ENCODE measurements around the gene ANKRD62. TPM values are rescaled to one million over a fixed set of nuclear protein-coding genes. Genes with fewer than 3 reads are reported as not detected.

The ANKRD62 gene
- total and polyA plus RNA-seq, 2 donors from 2014 or later = not detected

GRCh38 chr18:12086249-12086648 is 7.4 kb upstream of the ANKRD62 start:
- no peak overlapping the region for H3K9ac ChIP-seq (ENCODE audit: low read length in 3 of 3)
- peak in 1 of 5 donors; percentile 77 for DNase-seq
- intact Hi-C loops (cut with DNase I) = no loop called here
- H3K27ac ChIP-seq (ENCODE audit: low read depth in 2 of 2, low read length in 2 of 2) = no peak overlapping the region
- H3K27me3 ChIP-seq (ENCODE audit: control insufficient read depth, insufficient read depth, low read length) = no peaks in the 10 kb centered on the region
- no peak for FAIRE-seq
- no peaks in the 10 kb centered on the region for H3K36me3 ChIP-seq (ENCODE audit: control insufficient read depth in 2 of 3, insufficient read depth in 3 of 3, low read length in 3 of 3)
- H3K4me1 ChIP-seq (ENCODE audit: control insufficient read depth in 2 of 3, insufficient read depth in 2 of 3, low read depth in 1 of 3, low read length in 3 of 3) = no peaks in the 10 kb centered on the region
- H3K4me3 ChIP-seq (ENCODE audit: low read length in 3 of 3) = no peak overlapping the region
- H3K9me3 ChIP-seq (ENCODE audit: control insufficient read depth in 2 of 3, insufficient read depth in 1 of 3, low read length in 3 of 3) = no peaks in the 10 kb centered on the region
- no peak for TF ChIP-seq CTCF (IDR thresholded peaks at IDR 0.05; ENCODE audit: borderline replicate concordance, extremely low read depth, insufficient read depth)

GRCh38 chr18:12086677-12087470 is 6.8 kb upstream of the ANKRD62 start:
- no peak overlapping the region for H3K27ac ChIP-seq (ENCODE audit: low read depth in 2 of 2, low read length in 2 of 2)
- no peaks in the 10 kb centered on the region for H3K36me3 ChIP-seq (ENCODE audit: control insufficient read depth in 2 of 3, insufficient read depth in 3 of 3, low read length in 3 of 3)
- H3K4me1 ChIP-seq (ENCODE audit: control insufficient read depth in 2 of 3, insufficient read depth in 2 of 3, low read depth in 1 of 3, low read length in 3 of 3) = no peaks in the 10 kb centered on the region
- H3K4me3 ChIP-seq (ENCODE audit: low read length in 3 of 3) = no peak overlapping the region
- TF ChIP-seq CTCF (IDR thresholded peaks at IDR 0.05; ENCODE audit: borderline replicate concordance, extremely low read depth, insufficient read depth) = no peak
- no peaks in the 10 kb centered on the region for H3K27me3 ChIP-seq (ENCODE audit: control insufficient read depth, insufficient read depth, low read length)
- DNase-seq (peak in 1 of 5 donors; percentile 28), FAIRE-seq (no peak)
- H3K9ac ChIP-seq (ENCODE audit: low read length in 3 of 3) = no peak overlapping the region
- intact Hi-C loops (cut with DNase I) = no loop called here
- no peaks in the 10 kb centered on the region for H3K9me3 ChIP-seq (ENCODE audit: control insufficient read depth in 2 of 3, insufficient read depth in 1 of 3, low read length in 3 of 3)

GRCh38 chr18:12087471-12088025 is 6.1 kb upstream of the ANKRD62 start:
- H3K36me3 ChIP-seq (ENCODE audit: control insufficient read depth in 2 of 3, insufficient read depth in 3 of 3, low read length in 3 of 3) = no peaks in the 10 kb centered on the region
- DNase-seq (peak in 1 of 5 donors; percentile 60), FAIRE-seq (no peak)
- TF ChIP-seq CTCF (IDR thresholded peaks at IDR 0.05; ENCODE audit: borderline replicate concordance, extremely low read depth, insufficient read depth) = no peak
- H3K4me3 ChIP-seq (ENCODE audit: low read length in 3 of 3) = no peak overlapping the region
- no peaks in the 10 kb centered on the region for H3K9me3 ChIP-seq (ENCODE audit: control insufficient read depth in 2 of 3, insufficient read depth in 1 of 3, low read length in 3 of 3)
- no peaks in the 10 kb centered on the region for H3K27me3 ChIP-seq (ENCODE audit: control insufficient read depth, insufficient read depth, low read length)
- no peak overlapping the region for H3K9ac ChIP-seq (ENCODE audit: low read length in 3 of 3)
- intact Hi-C loops (cut with DNase I) = no loop called here
- no peak overlapping the region for H3K27ac ChIP-seq (ENCODE audit: low read depth in 2 of 2, low read length in 2 of 2)
- no peaks in the 10 kb centered on the region for H3K4me1 ChIP-seq (ENCODE audit: control insufficient read depth in 2 of 3, insufficient read depth in 2 of 3, low read depth in 1 of 3, low read length in 3 of 3)

Measured in kidney (tissue), 14 donors.